Nephron (organoid): ENCODE results near the gene FGR.
"Not testable (repeated sequence)": the region's sequence is repeated elsewhere in the genome, so short reads cannot be mapped to it uniquely, and the experiment has no call there.

ENCODE experiments used
- H3K27ac Mint-ChIP-seq, 3 experiments: 2 replicates each; pipeline ENCODE4 v1.8.0; 2020; ENCODE audit warnings: mixed read lengths in 3 of 3, mild to moderate bottlenecking in 2 of 3, moderate library complexity in 1 of 3
- H3K27me3 Mint-ChIP-seq: 2 replicates; pipeline ENCODE4 v1.8.0; 2021; ENCODE audit warnings: low read depth, mild to moderate bottlenecking, moderate library complexity, mixed read lengths
- H3K36me3 Mint-ChIP-seq: 2 replicates; pipeline ENCODE4 v1.8.0; 2020; ENCODE audit warnings: low read depth, mixed read lengths
- H3K4me1 Mint-ChIP-seq: 2 replicates; pipeline ENCODE4 v1.8.0; 2020; ENCODE audit warnings: mixed read lengths
- H3K4me3 Mint-ChIP-seq, 3 experiments: 2 replicates each; pipeline ENCODE4 v1.8.0; 2020; ENCODE audit warnings: mild to moderate bottlenecking in 3 of 3, mixed read lengths in 3 of 3, moderate library complexity in 2 of 3
- H3K9me3 Mint-ChIP-seq: 2 replicates; pipeline ENCODE4 v1.8.0; 2020; ENCODE audit warnings: mixed read lengths
- TF ChIP-seq, protein P1 (sequence below), 3 experiments: fragments of 200-600 bp; sonication (generic); IDR thresholded peaks; one replicate each; pipeline ENCODE4 v1.5.0; 2021; ENCODE audit warnings: antibody characterized with exemption in 3 of 3; ENCODE audit not compliant: unreplicated experiment in 3 of 3

The FGR gene

DNA sequence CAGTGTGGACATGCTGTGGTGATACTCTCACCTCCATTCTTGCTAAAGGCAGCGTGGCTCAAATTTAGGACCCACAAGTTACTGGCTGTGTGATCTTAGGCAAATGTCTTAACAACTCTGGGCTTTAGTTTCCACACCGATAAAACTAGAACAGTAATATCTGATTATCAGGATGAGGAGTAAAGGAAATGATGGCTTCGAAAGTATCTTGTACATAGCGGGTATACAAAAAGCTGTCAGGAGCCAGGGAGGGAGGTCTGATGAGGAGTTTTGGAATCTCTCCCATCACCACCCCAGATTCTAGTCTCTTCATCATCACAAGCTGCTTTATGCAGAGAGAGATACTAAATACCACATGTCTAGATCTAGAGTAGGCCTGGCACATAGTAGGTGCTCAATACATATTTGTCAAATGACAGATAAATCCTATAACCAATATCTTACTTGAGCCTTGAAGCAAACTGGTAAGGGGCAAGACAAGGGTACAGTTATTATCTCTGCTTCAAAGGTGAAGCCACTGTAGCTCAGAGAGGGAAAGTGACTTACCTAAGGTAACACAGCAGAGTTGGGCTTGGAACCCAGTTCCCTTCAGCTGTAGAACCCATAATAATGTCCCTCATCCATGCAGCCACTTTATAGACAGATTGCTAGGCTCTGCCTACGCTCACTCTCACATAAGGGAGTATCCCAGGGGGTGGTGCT lies 9.5 kb upstream of the FGR start:
- peaks cover 8% of the 10 kb centered on the region for H3K27me3 Mint-ChIP-seq
- no peak overlapping the region for H3K27ac Mint-ChIP-seq
- H3K4me3 Mint-ChIP-seq, result no peak overlapping the region
- no peaks in the 10 kb centered on the region for H3K9me3 Mint-ChIP-seq
- H3K36me3 Mint-ChIP-seq, result no peaks in the 10 kb centered on the region
- no peaks in the 10 kb centered on the region for H3K4me1 Mint-ChIP-seq
- TF ChIP-seq, protein P1, sequence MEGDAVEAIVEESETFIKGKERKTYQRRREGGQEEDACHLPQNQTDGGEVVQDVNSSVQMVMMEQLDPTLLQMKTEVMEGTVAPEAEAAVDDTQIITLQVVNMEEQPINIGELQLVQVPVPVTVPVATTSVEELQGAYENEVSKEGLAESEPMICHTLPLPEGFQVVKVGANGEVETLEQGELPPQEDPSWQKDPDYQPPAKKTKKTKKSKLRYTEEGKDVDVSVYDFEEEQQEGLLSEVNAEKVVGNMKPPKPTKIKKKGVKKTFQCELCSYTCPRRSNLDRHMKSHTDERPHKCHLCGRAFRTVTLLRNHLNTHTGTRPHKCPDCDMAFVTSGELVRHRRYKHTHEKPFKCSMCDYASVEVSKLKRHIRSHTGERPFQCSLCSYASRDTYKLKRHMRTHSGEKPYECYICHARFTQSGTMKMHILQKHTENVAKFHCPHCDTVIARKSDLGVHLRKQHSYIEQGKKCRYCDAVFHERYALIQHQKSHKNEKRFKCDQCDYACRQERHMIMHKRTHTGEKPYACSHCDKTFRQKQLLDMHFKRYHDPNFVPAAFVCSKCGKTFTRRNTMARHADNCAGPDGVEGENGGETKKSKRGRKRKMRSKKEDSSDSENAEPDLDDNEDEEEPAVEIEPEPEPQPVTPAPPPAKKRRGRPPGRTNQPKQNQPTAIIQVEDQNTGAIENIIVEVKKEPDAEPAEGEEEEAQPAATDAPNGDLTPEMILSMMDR (IDR thresholded peaks at IDR 0.05; ENCODE audit: unreplicated experiment in 3 of 3), result no peak

GRCh38 chr1:27643600-27644368 lies 8.8 kb upstream of the FGR start:
- Mint-ChIP-seq H3K4me1 (no peaks in the 10 kb centered on the region), H3K27me3 (peaks cover 8% of the 10 kb centered on the region), H3K9me3 (no peaks in the 10 kb centered on the region), H3K27ac (no peak overlapping the region), H3K4me3 (no peak overlapping the region), H3K36me3 (no peaks in the 10 kb centered on the region)
- TF ChIP-seq, protein P1 (IDR thresholded peaks at IDR 0.05; ENCODE audit: unreplicated experiment in 3 of 3), result peak; percentile 45 to 75 (median 64)

DNA sequence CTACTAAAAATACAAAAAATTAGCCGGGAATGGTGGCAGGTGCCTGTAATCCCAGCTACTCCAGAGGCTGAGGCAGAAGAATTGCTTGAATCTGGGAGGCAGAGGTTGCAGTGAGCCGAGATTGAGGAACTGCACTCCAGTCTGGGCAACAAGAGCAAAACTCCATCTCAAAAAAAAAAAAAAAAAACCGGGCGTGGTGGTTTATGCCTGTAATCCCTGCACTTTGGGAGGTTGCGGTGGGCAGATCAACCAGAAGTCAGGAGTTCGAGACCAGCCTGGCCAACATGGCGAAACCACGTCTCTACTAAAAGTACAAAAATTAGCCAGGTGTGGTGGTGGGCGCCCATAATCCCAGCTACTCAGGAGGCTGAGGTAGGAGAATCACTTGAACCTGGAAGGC lies 5.5 kb upstream of the FGR start:
- H3K27me3 Mint-ChIP-seq, H3K4me1 Mint-ChIP-seq, H3K36me3 Mint-ChIP-seq, H3K9me3 Mint-ChIP-seq, H3K4me3 Mint-ChIP-seq, H3K27ac Mint-ChIP-seq: not testable (repeated sequence)

DNA sequence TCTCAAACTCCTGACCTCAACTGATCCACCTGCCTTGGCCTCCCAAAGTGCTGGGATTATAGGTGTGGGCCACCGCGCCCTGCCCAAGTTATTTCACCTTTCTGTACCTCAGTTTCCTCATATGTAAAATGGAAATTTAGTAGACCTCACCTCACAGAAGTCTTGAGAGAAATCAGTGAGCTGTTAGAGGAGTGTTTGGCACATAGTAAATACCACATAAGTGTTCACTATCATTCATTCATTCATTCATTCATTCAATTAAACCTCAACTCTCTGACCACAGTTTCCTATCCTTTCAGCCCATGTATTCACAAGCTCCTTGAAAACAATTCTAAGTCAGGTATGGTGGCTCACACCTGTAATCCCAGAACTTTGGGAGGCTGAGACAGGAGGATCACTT lies 3.8 kb upstream of the FGR start:
- no peak overlapping the region for H3K27ac Mint-ChIP-seq
- no peaks in the 10 kb centered on the region for H3K4me1 Mint-ChIP-seq
- H3K36me3 Mint-ChIP-seq, result no peaks in the 10 kb centered on the region
- H3K4me3 Mint-ChIP-seq, result no peak overlapping the region
- H3K27me3 Mint-ChIP-seq, result peaks cover 18% of the 10 kb centered on the region
- TF ChIP-seq, protein P1 (IDR thresholded peaks at IDR 0.05; ENCODE audit: unreplicated experiment in 3 of 3), result no peak
- H3K9me3 Mint-ChIP-seq, result no peaks in the 10 kb centered on the region

GRCh38 chr1:27638047-27638734 lies 3.2 kb upstream of the FGR start:
- Mint-ChIP-seq H3K27ac (peak overlapping the region in 1 of 3 experiments; percentile 5), H3K4me3 (no peak overlapping the region), H3K4me1 (no peaks in the 10 kb centered on the region), H3K9me3 (no peaks in the 10 kb centered on the region), H3K27me3 (peaks cover 19% of the 10 kb centered on the region), H3K36me3 (no peaks in the 10 kb centered on the region)
- TF ChIP-seq, protein P1 (IDR thresholded peaks at IDR 0.05; ENCODE audit: unreplicated experiment in 3 of 3), result no peak

DNA sequence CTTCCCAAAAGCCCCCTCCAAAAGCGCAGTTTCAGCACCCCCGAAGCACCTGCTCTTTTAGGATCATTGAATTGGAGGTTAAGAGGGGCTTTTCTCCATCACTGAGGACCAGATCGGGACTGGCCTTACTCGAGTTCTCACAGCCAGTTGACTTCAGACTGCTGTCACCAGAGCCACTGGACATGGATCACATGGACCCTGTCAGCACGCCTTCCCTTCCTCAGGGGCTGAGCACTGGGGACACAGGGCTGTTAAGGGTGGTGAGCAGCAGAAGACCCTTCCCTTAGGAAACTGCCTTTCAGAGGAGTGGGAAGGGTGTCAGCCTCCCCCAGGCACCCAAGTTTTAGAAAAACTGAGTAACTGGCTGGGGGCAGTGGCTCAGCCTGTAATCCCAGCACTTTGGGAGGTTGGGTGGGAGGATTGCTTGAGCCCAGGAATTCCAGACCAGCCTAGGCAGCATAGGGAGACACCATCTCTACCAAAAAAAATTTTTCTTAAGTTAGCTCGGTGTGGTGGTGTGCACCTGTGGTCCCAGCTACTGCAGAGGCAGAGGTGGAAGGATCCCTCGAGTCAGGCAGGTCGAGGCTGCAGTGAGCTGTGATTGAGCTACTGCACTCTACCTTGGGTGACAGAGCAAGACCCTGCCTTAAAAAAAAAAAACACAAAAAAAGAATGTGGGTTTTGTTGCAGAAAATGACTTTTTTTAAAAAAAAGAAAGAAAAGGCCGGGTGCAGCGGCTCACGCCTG lies 584 bp upstream of the FGR start:
- no peak overlapping the region for H3K27ac Mint-ChIP-seq
- peaks cover 31% of the 10 kb centered on the region for H3K27me3 Mint-ChIP-seq

More for the DNA sequence above, 584 bp upstream of the FGR start:
- TF ChIP-seq, protein P1 (IDR thresholded peaks at IDR 0.05; ENCODE audit: unreplicated experiment in 3 of 3), result no peak
- no peaks in the 10 kb centered on the region for H3K36me3 Mint-ChIP-seq
- peaks cover 10% of the 10 kb centered on the region for H3K4me1 Mint-ChIP-seq
- peak overlapping the region; percentile 69 to 74 (median 70) for H3K4me3 Mint-ChIP-seq
- no peaks in the 10 kb centered on the region for H3K9me3 Mint-ChIP-seq
